ENCODE measurements around the gene LMF1.

Gene LMF1

DNA sequence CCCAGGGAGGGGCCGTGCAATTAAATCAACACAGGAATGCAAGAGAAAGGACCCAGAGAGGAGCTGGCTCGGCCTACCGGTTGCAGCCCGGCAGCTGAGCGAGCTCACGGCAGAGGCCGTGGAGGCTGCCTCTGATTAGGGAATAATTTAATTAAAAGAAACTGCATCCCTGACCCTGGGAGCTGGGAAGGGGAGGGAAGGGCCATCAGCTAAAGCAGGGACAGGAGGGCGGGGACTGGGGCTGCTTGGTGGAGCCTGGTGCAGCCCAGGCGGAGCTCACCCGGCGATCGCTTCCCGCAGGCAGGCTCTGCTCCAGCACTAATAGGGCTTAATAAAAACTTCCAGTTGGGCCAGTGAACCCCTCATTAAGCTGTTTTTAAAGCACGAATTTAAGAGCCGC, 43.4 kb downstream of the LMF1 start:
- peaks cover 68% of the 10 kb centered on the region for H3K36me3 Mint-ChIP-seq (ENCODE audit: low read depth)

DNA sequence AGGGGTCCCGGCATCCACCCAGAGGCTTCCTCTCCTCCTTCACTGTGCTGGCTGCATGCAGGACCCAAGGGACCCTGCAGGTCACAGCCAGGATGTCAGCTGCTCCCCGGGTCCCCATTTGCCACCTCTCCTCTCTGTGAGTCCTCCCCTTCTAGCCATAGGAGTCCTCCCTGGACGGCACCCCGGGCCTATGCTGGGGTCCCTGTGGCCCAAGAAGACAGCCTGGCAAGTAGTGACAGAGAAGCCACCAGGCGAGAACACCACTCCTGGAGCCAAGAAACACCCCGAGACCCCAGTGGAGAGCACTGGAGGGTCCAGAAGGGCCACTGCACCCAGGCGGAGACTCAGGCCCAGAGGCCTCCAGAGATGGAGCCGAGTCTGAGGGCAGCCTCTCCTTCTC, 44.1 kb downstream of the LMF1 start:
- Mint-ChIP-seq H3K36me3 (ENCODE audit: low read depth) (peaks cover 74% of the 10 kb centered on the region), H3K4me3 (no peak overlapping the region), H3K27ac (no peak overlapping the region), H3K9me3 (peaks cover 29% of the 10 kb centered on the region), H3K4me1 (peaks cover 8% of the 10 kb centered on the region), H3K27me3 (ENCODE audit: low read depth) (peaks cover 3% of the 10 kb centered on the region)
- no peak for TF ChIP-seq CTCF (IDR thresholded peaks at IDR 0.05; ENCODE audit: unreplicated experiment in 3 of 3)

More for the DNA sequence above, 43.4 kb downstream of the LMF1 start:
- peaks cover 3% of the 10 kb centered on the region for H3K27me3 Mint-ChIP-seq (ENCODE audit: low read depth)
- H3K4me3 Mint-ChIP-seq: no peak overlapping the region
- peaks cover 25% of the 10 kb centered on the region for H3K9me3 Mint-ChIP-seq
- H3K4me1 Mint-ChIP-seq: peaks cover 2% of the 10 kb centered on the region
- H3K27ac Mint-ChIP-seq: no peak overlapping the region
- TF ChIP-seq CTCF (IDR thresholded peaks at IDR 0.05; ENCODE audit: unreplicated experiment in 3 of 3): no peak

GRCh38 chr16:924806-925205, 46.0 kb downstream of the LMF1 start:
- Mint-ChIP-seq H3K27me3 (ENCODE audit: low read depth) (peaks cover 3% of the 10 kb centered on the region), H3K4me1 (peaks cover 27% of the 10 kb centered on the region), H3K36me3 (ENCODE audit: low read depth) (peaks cover 78% of the 10 kb centered on the region), H3K27ac (no peak overlapping the region), H3K9me3 (peaks cover 34% of the 10 kb centered on the region), H3K4me3 (no peak overlapping the region)
- TF ChIP-seq CTCF (IDR thresholded peaks at IDR 0.05; ENCODE audit: unreplicated experiment in 3 of 3): no peak

GRCh38 chr16:924063-924462, 46.7 kb downstream of the LMF1 start:
- TF ChIP-seq CTCF (IDR thresholded peaks at IDR 0.05; ENCODE audit: unreplicated experiment in 3 of 3): no peak
- peaks cover 71% of the 10 kb centered on the region for H3K36me3 Mint-ChIP-seq (ENCODE audit: low read depth)
- H3K4me1 Mint-ChIP-seq: peaks cover 27% of the 10 kb centered on the region
- peaks cover 34% of the 10 kb centered on the region for H3K9me3 Mint-ChIP-seq
- H3K27me3 Mint-ChIP-seq (ENCODE audit: low read depth): peaks cover 2% of the 10 kb centered on the region
- no peak overlapping the region for H3K4me3 Mint-ChIP-seq
- no peak overlapping the region for H3K27ac Mint-ChIP-seq

GRCh38 chr16:923184-923583, 47.6 kb downstream of the LMF1 start:
- Mint-ChIP-seq H3K27ac (no peak overlapping the region), H3K36me3 (ENCODE audit: low read depth) (peaks cover 71% of the 10 kb centered on the region), H3K9me3 (peaks cover 34% of the 10 kb centered on the region), H3K4me1 (peaks cover 30% of the 10 kb centered on the region), H3K4me3 (no peak overlapping the region), H3K27me3 (ENCODE audit: low read depth) (no peaks in the 10 kb centered on the region)
- TF ChIP-seq CTCF (IDR thresholded peaks at IDR 0.05; ENCODE audit: unreplicated experiment in 3 of 3): no peak

DNA sequence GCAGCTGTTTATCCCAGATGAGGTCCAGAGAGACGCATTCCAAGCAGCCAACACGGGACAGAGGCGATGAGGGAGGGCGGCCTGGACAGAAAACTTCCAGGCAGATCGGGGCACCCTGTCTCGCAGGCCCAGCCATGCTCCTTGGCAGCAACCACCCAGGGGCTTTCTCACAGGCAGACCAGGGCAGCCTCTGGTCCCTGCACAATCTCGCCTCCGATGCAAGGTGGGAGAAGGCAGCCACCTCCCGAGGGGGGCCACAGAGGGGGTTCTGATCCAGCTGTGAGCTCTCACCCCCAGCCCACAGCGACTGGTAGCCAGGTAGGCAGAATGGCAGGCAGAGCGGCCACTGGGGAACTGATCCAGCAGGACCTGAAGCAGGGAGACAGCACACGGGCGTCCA, 48.7 kb downstream of the LMF1 start:
- H3K27me3 Mint-ChIP-seq (ENCODE audit: low read depth): no peaks in the 10 kb centered on the region
- H3K9me3 Mint-ChIP-seq: peaks cover 34% of the 10 kb centered on the region
- TF ChIP-seq CTCF (IDR thresholded peaks at IDR 0.05; ENCODE audit: unreplicated experiment in 3 of 3): no peak
- peak overlapping the region in 1 of 3 experiments; percentile 26 for H3K27ac Mint-ChIP-seq
- H3K4me3 Mint-ChIP-seq: peak overlapping the region in 1 of 3 experiments; percentile 38
- H3K4me1 Mint-ChIP-seq: peaks cover 36% of the 10 kb centered on the region
- H3K36me3 Mint-ChIP-seq (ENCODE audit: low read depth): peaks cover 70% of the 10 kb centered on the region
